ENCODE measurements around the gene CELF4.

Gene CELF4

GRCh38 chr18:37403100-37403781, 162.4 kb downstream of the CELF4 start:
- H4K20me1 ChIP-seq, result no peaks in the 10 kb centered on the region; a peak in 2 of 22 replicates
- H3K9me3 ChIP-seq (replicated peaks in 1 of 11), result no peaks in the 10 kb centered on the region
- no peaks in the 10 kb centered on the region for H3K27me3 ChIP-seq
- H3K4me3 ChIP-seq, result no peak overlapping the region
- no peaks in the 10 kb centered on the region for H3K36me3 ChIP-seq
- peak overlapping the region in 8 of 11 experiments; percentile 39 to 70 (median 53); a peak in 16 of 22 replicates for H3K4me2 ChIP-seq
- H3K9ac ChIP-seq, result no peak overlapping the region
- H3K27ac ChIP-seq, result peak overlapping the region in 1 of 11 experiments; percentile 27; a peak in 1 of 22 replicates
- peaks cover 0 to 19% (median 15%) of the 10 kb centered on the region in 10 experiments; a peak in 17 of 20 replicates for H3K4me1 ChIP-seq
- TF ChIP-seq Cebpa-rat (IDR thresholded peaks at IDR 0.05), result no peak

- Histone ChIP-seq H3K27me3 (no peaks in the 10 kb centered on the region), H3K4me2 (peak overlapping the region in 7 of 11 experiments; percentile 39 to 70 (median 54); a peak in 11 of 22 replicates), H3K9ac (no peak overlapping the region), H4K20me1 (no peaks in the 10 kb centered on the region; a peak in 2 of 22 replicates), H3K4me1 (peaks cover 0 to 19% (median 15%) of the 10 kb centered on the region in 10 experiments; a peak in 17 of 20 replicates), H3K36me3 (no peaks in the 10 kb centered on the region), H3K9me3 (replicated peaks in 1 of 11) (no peaks in the 10 kb centered on the region), H3K27ac (peak overlapping the region in 1 of 11 experiments; percentile 27; a peak in 1 of 22 replicates), H3K4me3 (no peak overlapping the region)
- TF ChIP-seq Cebpa-rat (IDR thresholded peaks at IDR 0.05), result no peak
Measured at GRCh38 chr18:37402735-37403099, 162.9 kb downstream of the CELF4 start.

- no peaks in the 10 kb centered on the region for H3K27me3 ChIP-seq
Measured at GRCh38 chr18:37400802-37401201, 164.8 kb downstream of the CELF4 start.

GRCh38 chr18:37398248-37398920, 167.2 kb downstream of the CELF4 start:
- Histone ChIP-seq H3K4me2 (no peak overlapping the region), H4K20me1 (peaks cover 0 to 2% (median 0%) of the 10 kb centered on the region in 11 experiments; a peak in 3 of 22 replicates), H3K27me3 (peaks cover 10 to 20% (median 12%) of the 10 kb centered on the region in 11 experiments), H3K36me3 (no peaks in the 10 kb centered on the region), H3K4me1 (peaks cover 0 to 22% (median 13%) of the 10 kb centered on the region in 10 experiments; a peak in 17 of 20 replicates), H3K9me3 (replicated peaks in 1 of 11) (no peaks in the 10 kb centered on the region), H3K9ac (no peak overlapping the region), H3K27ac (no peak overlapping the region), H3K4me3 (no peak overlapping the region)
- no peak for TF ChIP-seq Cebpa-rat (IDR thresholded peaks at IDR 0.05)

More at GRCh38 chr18:37400802-37401201, 164.8 kb downstream of the CELF4 start:
- no peaks in the 10 kb centered on the region for H3K9me3 ChIP-seq (replicated peaks in 1 of 11)
- peaks cover 0 to 2% (median 0%) of the 10 kb centered on the region in 11 experiments; a peak in 3 of 22 replicates for H4K20me1 ChIP-seq
- H3K4me2 ChIP-seq, result no peak overlapping the region
- no peaks in the 10 kb centered on the region for H3K36me3 ChIP-seq
- no peak for TF ChIP-seq Cebpa-rat (IDR thresholded peaks at IDR 0.05)
- H3K4me3 ChIP-seq, result no peak overlapping the region
- no peak overlapping the region for H3K9ac ChIP-seq
- no peak overlapping the region for H3K27ac ChIP-seq
- H3K4me1 ChIP-seq, result peaks cover 0 to 19% (median 15%) of the 10 kb centered on the region in 10 experiments; a peak in 17 of 20 replicates

- H3K27ac ChIP-seq, result no peak overlapping the region
- H3K4me1 ChIP-seq, result peaks cover 0 to 18% (median 9%) of the 10 kb centered on the region in 10 experiments; a peak in 14 of 20 replicates
- H3K9ac ChIP-seq, result no peak overlapping the region
- H3K4me3 ChIP-seq, result no peak overlapping the region
- H4K20me1 ChIP-seq, result peaks cover 0 to 2% (median 0%) of the 10 kb centered on the region in 11 experiments; a peak in 2 of 22 replicates
- H3K4me2 ChIP-seq, result no peak overlapping the region
- H3K9me3 ChIP-seq (replicated peaks in 1 of 11), result no peaks in the 10 kb centered on the region
- TF ChIP-seq Cebpa-rat (IDR thresholded peaks at IDR 0.05), result no peak
- H3K27me3 ChIP-seq, result peaks cover 15 to 26% (median 18%) of the 10 kb centered on the region in 11 experiments
- no peaks in the 10 kb centered on the region for H3K36me3 ChIP-seq
Measured at GRCh38 chr18:37397814-37398213, 167.8 kb downstream of the CELF4 start.

- no peak overlapping the region for H3K27ac ChIP-seq
- H3K4me2 ChIP-seq, result no peak overlapping the region
Measured at GRCh38 chr18:37396971-37397720, 168.5 kb downstream of the CELF4 start.

GRCh38 chr18:37395631-37396030, 170.0 kb downstream of the CELF4 start:
- H3K4me2 ChIP-seq, result no peak overlapping the region
- no peak overlapping the region for H3K9ac ChIP-seq
- no peak overlapping the region for H3K4me3 ChIP-seq
- H3K27ac ChIP-seq, result no peak overlapping the region
- no peak for TF ChIP-seq Cebpa-rat (IDR thresholded peaks at IDR 0.05)
- peaks cover 0 to 12% (median 7%) of the 10 kb centered on the region in 10 experiments; a peak in 8 of 20 replicates for H3K4me1 ChIP-seq
- H3K36me3 ChIP-seq, result no peaks in the 10 kb centered on the region
- no peaks in the 10 kb centered on the region for H3K9me3 ChIP-seq (replicated peaks in 1 of 11)
- H3K27me3 ChIP-seq, result peaks cover 20 to 32% (median 23%) of the 10 kb centered on the region in 11 experiments
- peaks cover 0 to 2% (median 0%) of the 10 kb centered on the region in 11 experiments; a peak in 2 of 22 replicates for H4K20me1 ChIP-seq

More at GRCh38 chr18:37396971-37397720, 168.5 kb downstream of the CELF4 start:
- TF ChIP-seq Cebpa-rat (IDR thresholded peaks at IDR 0.05), result no peak
- no peaks in the 10 kb centered on the region for H3K36me3 ChIP-seq
- H3K9me3 ChIP-seq (replicated peaks in 1 of 11), result no peaks in the 10 kb centered on the region
- peaks cover 20 to 32% (median 23%) of the 10 kb centered on the region in 11 experiments for H3K27me3 ChIP-seq
- H3K4me3 ChIP-seq, result no peak overlapping the region
- peaks cover 0 to 2% (median 0%) of the 10 kb centered on the region in 11 experiments; a peak in 2 of 22 replicates for H4K20me1 ChIP-seq
- H3K9ac ChIP-seq, result no peak overlapping the region
- peaks cover 0 to 12% (median 6%) of the 10 kb centered on the region in 10 experiments; a peak in 8 of 20 replicates for H3K4me1 ChIP-seq

- Histone ChIP-seq H3K9me3 (replicated peaks in 1 of 11) (peaks cover 1 to 5% (median 3%) of the 10 kb centered on the region in 11 experiments; a peak in 19 of 22 replicates), H3K27ac (no peak overlapping the region), H3K36me3 (no peaks in the 10 kb centered on the region), H3K4me1 (peaks cover 0 to 12% (median 7%) of the 10 kb centered on the region in 10 experiments; a peak in 8 of 20 replicates), H3K27me3 (peaks cover 20 to 32% (median 23%) of the 10 kb centered on the region in 11 experiments), H3K4me3 (no peak overlapping the region), H4K20me1 (peaks cover 0 to 2% (median 0%) of the 10 kb centered on the region in 11 experiments; a peak in 2 of 22 replicates), H3K9ac (no peak overlapping the region), H3K4me2 (no peak overlapping the region)
- no peak for TF ChIP-seq Cebpa-rat (IDR thresholded peaks at IDR 0.05)
Measured at GRCh38 chr18:37395138-37395537, 170.5 kb downstream of the CELF4 start.

Measured in BLaER1 treated with 17β-estradiol and CSF1 and Interleukin-3, amounts not matched to agents 10 nM and 100 nM (cell line).